Smooth muscle cell (in vitro differentiated cells): ENCODE results near the gene ATP6V1D. TPM values are rescaled to one million over a fixed set of nuclear protein-coding genes. Genes with fewer than 3 reads are reported as not detected.
A peak's percentile ranks its signal among the peaks of the same experiment; 100 is the strongest.
"Not testable (repeated sequence)": the region's sequence is repeated elsewhere in the genome, so short reads cannot be mapped to it uniquely, and the experiment has no call there.

Experiments used
- DNase-seq: peaks from one replicate; lab custom pipeline; 2025; ENCODE audit not compliant: unreplicated experiment; lab: John Stamatoyannopoulos, UW
- H2AFZ ChIP-seq: fragments of 200-600 bp; sonication (generic); 2 replicates; pipeline ENCODE4 v1.6.0; 2016; ENCODE audit warnings: antibody characterized with exemption, low read depth, mild to moderate bottlenecking
- H3F3A ChIP-seq: fragments of 200-600 bp; sonication (generic); 2 replicates; pipeline ENCODE4 v1.6.0; 2017; ENCODE audit warnings: antibody characterized with exemption, low read depth
- H3K27ac ChIP-seq: fragments of 200-600 bp; sonication (generic); 2 replicates; pipeline ENCODE4 v1.5.1; 2016; ENCODE audit warnings: low read depth, mild to moderate bottlenecking
- H3K27me3 ChIP-seq: fragments of 200-600 bp; sonication (generic); 2 replicates; pipeline ENCODE4 v1.6.1; 2016; ENCODE audit warnings: low read depth, mild to moderate bottlenecking
- H3K36me3 ChIP-seq: fragments of 200-600 bp; sonication (generic); 2 replicates; pipeline ENCODE4 v1.5.1; 2016; ENCODE audit warnings: low read depth
- H3K4me1 ChIP-seq: fragments of 200-600 bp; sonication (generic); 2 replicates; pipeline ENCODE4 v1.5.1; 2016; ENCODE audit warnings: low read depth
- H3K4me2 ChIP-seq: fragments of 200-600 bp; sonication (generic); 2 replicates; pipeline ENCODE4 v1.6.0; 2016; ENCODE audit warnings: mild to moderate bottlenecking
- H3K4me3 ChIP-seq: fragments of 200-600 bp; sonication (generic); 2 replicates; pipeline ENCODE4 v1.5.1; 2016; ENCODE audit warnings: mild to moderate bottlenecking
- H3K79me2 ChIP-seq: fragments of 200-600 bp; sonication (generic); 2 replicates; pipeline ENCODE4 v1.6.0; 2016; ENCODE audit warnings: low read depth, mild to moderate bottlenecking
- H3K9ac ChIP-seq: fragments of 200-600 bp; sonication (generic); 2 replicates; pipeline ENCODE4 v1.6.0; 2016; ENCODE audit warnings: low read depth
- H3K9me3 ChIP-seq: fragments of 200-600 bp; sonication (generic); replicated peaks from 2 replicates; pipeline ENCODE4 v1.5.1; 2016; ENCODE audit warnings: low read depth
- H4K20me1 ChIP-seq: fragments of 200-600 bp; sonication (generic); 2 replicates; pipeline ENCODE4 v1.6.0; 2016; ENCODE audit warnings: low read depth
- CTCF ChIP-seq: fragments of 200-600 bp; sonication (generic); IDR thresholded peaks from 2 replicates; pipeline ENCODE4 v1.5.1; 2017; ENCODE audit warnings: borderline replicate concordance, mild to moderate bottlenecking, antibody characterized with exemption; ENCODE audit not compliant: insufficient read depth, poor library complexity, severe bottlenecking
- WGBS: methylation state at CpG from one replicate; pipeline ENCODE4 v1.1.7; 2016; ENCODE audit warnings: low lambda C conversion rate; 5-methylcytosine and 5-hydroxymethylcytosine counted together
- polyA plus RNA-seq: library from polyadenylated mRNA; unstranded; fragments of >200 nt; fragmentation: Nextera tagmentation; extraction: Ambion mirVana; gene quantifications from 2 replicates; pipeline ENCODE4 v1.2.1, GENCODE V29; 2016
- total RNA-seq: library from RNA; depleted of rRNA; stranded (reverse); fragments of >200 nt; gene quantifications from 2 replicates; pipeline ENCODE4 v1.2.3, GENCODE V29; 2014

ATP6V1D gene
- total and polyA plus RNA-seq, 2 experiments from 2014 or later: 95.2 to 119 TPM

- 72% methylated on average over 4 of the region's 4 CpGs for WGBS
- H3K4me2 ChIP-seq: peak overlapping the region; percentile 97
- H3K9me3 ChIP-seq: no peaks in the 10 kb centered on the region
- peaks cover 79% of the 10 kb centered on the region for H4K20me1 ChIP-seq
- no peaks in the 10 kb centered on the region for H3K27me3 ChIP-seq
- peak overlapping the region; percentile 77 for H3K4me3 ChIP-seq
- H3K27ac ChIP-seq: peak overlapping the region; percentile 100
- H3K79me2 ChIP-seq: peaks cover 84% of the 10 kb centered on the region
- H3K4me1 ChIP-seq: peaks cover 18% of the 10 kb centered on the region
- no peak for TF ChIP-seq CTCF
- DNase-seq: no peak
- H3K36me3 ChIP-seq: no peaks in the 10 kb centered on the region
- H2AFZ ChIP-seq: no peak overlapping the region
- no peak overlapping the region for H3K9ac ChIP-seq
- peaks cover 6% of the 10 kb centered on the region for H3F3A ChIP-seq
Observed at GRCh38 chr14:67357186-67357968, 2.2 kb downstream of the ATP6V1D start.

GRCh38 chr14:67352055-67352454, 7.5 kb downstream of the ATP6V1D start:
- Histone ChIP-seq H3F3A (no peaks in the 10 kb centered on the region), H3K27ac (no peak overlapping the region), H4K20me1 (peaks cover 67% of the 10 kb centered on the region), H3K9me3 (no peaks in the 10 kb centered on the region), H2AFZ (no peak overlapping the region), H3K4me3 (no peak overlapping the region), H3K79me2 (peaks cover 46% of the 10 kb centered on the region), H3K36me3 (peaks cover 23% of the 10 kb centered on the region), H3K4me1 (no peaks in the 10 kb centered on the region), H3K4me2 (no peak overlapping the region), H3K9ac (no peak overlapping the region), H3K27me3 (no peaks in the 10 kb centered on the region)
- DNase-seq: no peak
- no peak for TF ChIP-seq CTCF
- WGBS: 99% methylated on average over 5 of the region's 5 CpGs

GRCh38 chr14:67345583-67345982, 14.0 kb downstream of the ATP6V1D start:
- no peak overlapping the region for H2AFZ ChIP-seq
- H3K36me3 ChIP-seq: peaks cover 28% of the 10 kb centered on the region
- TF ChIP-seq CTCF: no peak
- no peaks in the 10 kb centered on the region for H3K4me1 ChIP-seq
- no peaks in the 10 kb centered on the region for H3K27me3 ChIP-seq
- H4K20me1 ChIP-seq: peaks cover 5% of the 10 kb centered on the region
- no peak overlapping the region for H3K4me3 ChIP-seq
- no peak for DNase-seq
- no peak overlapping the region for H3K4me2 ChIP-seq
- H3K27ac ChIP-seq: no peak overlapping the region
- no peak overlapping the region for H3K9ac ChIP-seq
- H3K79me2 ChIP-seq: peaks cover 3% of the 10 kb centered on the region
- H3K9me3 ChIP-seq: no peaks in the 10 kb centered on the region
- no peaks in the 10 kb centered on the region for H3F3A ChIP-seq

GRCh38 chr14:67343601-67344230, 15.9 kb downstream of the ATP6V1D start:
- no peaks in the 10 kb centered on the region for H4K20me1 ChIP-seq
- H2AFZ ChIP-seq: no peak overlapping the region
- no peak overlapping the region for H3K4me3 ChIP-seq
- H3K9ac ChIP-seq: no peak overlapping the region
- H3K79me2 ChIP-seq: peaks cover 3% of the 10 kb centered on the region
- no peak overlapping the region for H3K27ac ChIP-seq
- no peak for DNase-seq
- H3K4me2 ChIP-seq: no peak overlapping the region
- 96% methylated on average over 4 of the region's 4 CpGs for WGBS
- no peaks in the 10 kb centered on the region for H3K27me3 ChIP-seq
- no peaks in the 10 kb centered on the region for H3K4me1 ChIP-seq
- no peaks in the 10 kb centered on the region for H3K9me3 ChIP-seq
- peaks cover 24% of the 10 kb centered on the region for H3K36me3 ChIP-seq
- no peak for TF ChIP-seq CTCF
- H3F3A ChIP-seq: peaks cover 6% of the 10 kb centered on the region

GRCh38 chr14:67341231-67341630, 18.4 kb downstream of the ATP6V1D start:
- H3K4me1 ChIP-seq, H3K4me2 ChIP-seq, H3K4me3 ChIP-seq, H3F3A ChIP-seq, DNase-seq, H2AFZ ChIP-seq, H3K27me3 ChIP-seq, H3K27ac ChIP-seq, H3K9me3 ChIP-seq, H3K9ac ChIP-seq, H3K79me2 ChIP-seq, H4K20me1 ChIP-seq: not testable (repeated sequence)
- H3K36me3 ChIP-seq: peaks cover 34% of the 10 kb centered on the region
- WGBS: 94% methylated on average over 12 of the region's 31 CpGs
